HG02973 (cell line): Measurements from ENCODE around the gene MRPL1.
"Not testable (repeated sequence)": the region's sequence is repeated elsewhere in the genome, so short reads cannot be mapped to it uniquely, and the experiment has no call there.

Source experiments
- ATAC-seq: cut with Tn5 transposase; IDR thresholded peaks from one replicate; pipeline ENCODE4 v1.9.1; 2021; ENCODE audit warnings: moderate library complexity; ENCODE audit not compliant: unreplicated experiment

MRPL1 gene

DNA sequence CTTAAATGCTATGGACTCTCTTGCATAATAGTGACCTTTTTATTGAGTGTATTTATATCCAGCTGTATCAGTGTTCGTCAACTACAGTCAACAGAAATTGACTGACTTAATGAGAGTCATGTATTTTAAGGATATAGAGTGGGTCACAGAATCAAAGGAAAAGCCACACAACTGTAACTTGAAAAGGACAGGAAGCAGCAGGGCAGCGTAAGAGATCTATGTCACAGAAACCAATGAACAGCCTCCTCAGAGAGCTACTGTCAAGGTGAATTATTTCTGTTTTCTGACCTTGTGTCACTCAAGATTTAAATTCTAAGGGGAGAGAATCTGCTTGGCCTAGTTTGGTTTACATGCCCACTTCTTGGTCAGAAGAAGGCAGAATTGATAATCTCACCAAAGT lies 100.4 kb downstream of the MRPL1 start:
- no peak for ATAC-seq

DNA sequence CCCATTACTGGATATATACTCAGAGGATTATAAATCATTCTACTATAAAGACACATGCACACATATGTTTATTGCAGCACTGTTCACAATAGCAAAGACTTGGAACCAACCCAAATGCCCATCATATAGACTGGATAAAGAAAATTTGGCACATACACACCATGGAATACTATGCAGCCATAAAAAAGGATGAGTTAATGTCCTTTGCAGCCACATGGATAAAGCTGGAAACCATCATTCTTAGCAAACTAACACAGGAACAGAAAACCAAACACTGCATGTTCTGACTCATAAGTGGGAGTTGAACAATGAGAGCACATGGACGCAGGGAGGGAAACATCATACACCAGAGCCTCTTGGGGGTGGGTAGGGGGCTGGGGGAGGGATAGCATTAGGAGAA lies 111.0 kb downstream of the MRPL1 start:
- ATAC-seq = not testable (repeated sequence)

DNA sequence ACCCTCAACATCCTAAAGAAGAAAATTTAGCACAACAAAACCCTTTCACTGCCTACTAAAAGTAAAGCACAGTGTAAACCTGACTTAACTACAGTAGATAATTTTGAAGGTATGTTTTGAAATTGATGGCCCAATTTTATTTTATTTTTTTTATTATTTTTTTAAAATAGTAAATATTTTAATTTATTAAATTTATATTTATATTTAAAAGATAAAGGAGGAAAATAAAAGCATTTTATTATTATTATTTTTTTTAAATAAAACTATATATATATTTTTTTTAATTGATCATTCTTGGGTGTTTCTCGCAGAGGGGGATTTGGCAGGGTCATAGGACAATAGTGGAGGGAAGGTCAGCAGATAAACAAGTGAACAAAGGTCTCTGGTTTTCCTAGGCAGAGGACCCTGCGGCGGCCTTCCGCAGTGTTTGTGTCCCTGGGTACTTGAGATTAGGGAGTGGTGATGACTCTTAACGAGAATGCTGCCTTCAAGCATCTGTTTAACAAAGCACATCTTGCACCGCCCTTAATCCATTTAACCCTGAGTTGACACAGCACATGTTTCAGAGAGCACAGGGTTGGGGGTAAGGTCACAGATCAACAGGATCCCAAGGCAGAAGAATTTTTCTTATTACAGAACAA lies 120.4 kb downstream of the MRPL1 start:
- not testable (repeated sequence) for ATAC-seq

DNA sequence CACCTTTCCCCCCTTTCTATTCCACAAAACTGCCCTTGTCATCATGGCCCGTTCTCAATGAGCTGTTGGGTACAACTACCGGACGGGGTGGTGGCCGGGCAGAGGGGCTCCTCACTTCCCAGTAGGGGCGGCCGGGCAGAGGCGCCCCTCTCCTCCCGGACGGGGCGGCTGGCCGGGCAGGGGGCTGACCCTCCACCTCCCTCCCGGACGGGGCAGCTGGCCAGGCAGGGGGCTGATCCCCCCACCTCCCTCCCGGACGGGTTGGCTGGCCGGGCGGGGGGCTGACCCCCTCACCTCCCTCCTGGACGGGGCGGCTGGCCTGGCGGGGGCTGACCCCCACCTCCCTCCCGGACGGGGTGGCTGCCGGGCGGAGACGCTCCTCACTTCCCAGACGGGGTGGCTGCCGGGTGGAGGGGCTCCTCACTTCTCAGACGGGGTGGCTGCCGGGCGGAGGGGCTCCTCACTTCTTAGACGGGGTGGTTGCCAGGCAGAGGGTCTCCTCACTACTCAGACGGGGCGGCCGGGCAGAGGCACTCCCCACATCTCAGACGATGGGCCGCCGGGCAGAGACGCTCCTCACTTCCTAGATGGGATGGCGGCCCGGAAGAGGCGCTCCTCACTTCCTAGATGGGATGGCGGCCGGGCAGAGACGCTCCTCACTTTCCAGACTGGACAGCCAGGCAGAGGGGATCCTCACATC lies 121.1 kb downstream of the MRPL1 start:
- not testable (repeated sequence) for ATAC-seq

DNA sequence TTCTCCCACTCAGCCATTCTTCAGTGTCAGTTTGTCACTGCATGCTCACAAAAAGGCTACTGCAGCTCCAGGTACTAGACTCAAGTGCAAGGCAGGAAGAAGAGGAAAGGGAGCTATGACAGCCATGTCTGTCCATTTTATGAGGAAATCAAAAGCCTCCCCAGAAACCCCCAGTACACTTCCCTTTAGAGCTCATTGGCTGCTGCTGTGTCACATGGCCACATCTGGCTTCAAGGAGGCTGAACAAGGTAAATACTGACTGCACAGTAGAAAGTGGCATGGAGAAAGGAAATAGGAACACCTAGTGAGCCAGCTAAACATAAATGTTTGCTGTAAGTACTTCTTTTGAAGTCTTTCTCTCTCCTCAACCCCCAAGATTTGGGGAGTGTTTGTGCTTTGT lies 127.3 kb downstream of the MRPL1 start:
- ATAC-seq = no peak

DNA sequence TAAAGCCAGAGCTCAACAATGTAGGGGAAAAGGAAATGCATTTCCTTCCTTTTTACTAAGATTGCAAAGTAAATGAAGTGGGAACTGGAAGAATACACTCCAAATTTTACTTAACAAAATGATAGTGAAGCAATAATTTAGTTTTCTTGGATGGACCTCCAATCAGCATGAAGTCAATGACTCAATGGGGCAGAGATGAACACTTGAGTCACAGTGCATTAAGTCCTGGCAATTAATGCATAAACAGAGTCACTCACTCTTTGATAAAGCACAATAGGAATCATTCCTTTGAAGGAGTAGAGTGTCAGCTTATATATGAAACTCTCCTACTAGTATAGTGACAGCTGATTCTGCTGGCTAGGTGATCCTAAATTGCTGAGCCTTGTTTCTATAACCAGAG lies 127.8 kb downstream of the MRPL1 start:
- no peak for ATAC-seq

DNA sequence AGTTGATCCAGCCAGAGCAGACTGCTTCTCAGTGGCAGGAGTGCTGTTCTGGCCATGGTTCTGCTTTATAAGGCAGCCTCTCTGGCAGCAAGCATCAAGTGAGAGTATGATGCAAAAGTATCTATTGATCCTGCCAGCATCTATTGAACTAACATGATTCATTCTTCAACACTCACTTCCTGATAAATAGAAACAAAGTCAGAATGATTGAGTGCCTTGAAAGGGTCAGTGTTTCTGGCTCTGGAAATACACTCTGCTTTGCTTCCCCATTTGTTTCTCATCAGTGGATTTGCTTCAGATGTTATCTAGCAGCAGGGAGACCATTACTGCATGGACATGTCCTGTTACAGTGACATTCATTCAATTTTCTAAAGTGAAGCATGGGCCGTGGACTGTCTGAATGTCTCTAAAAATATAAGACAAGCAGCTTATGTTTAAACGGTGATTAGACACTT lies 128.3 kb downstream of the MRPL1 start:
- ATAC-seq = no peak

DNA sequence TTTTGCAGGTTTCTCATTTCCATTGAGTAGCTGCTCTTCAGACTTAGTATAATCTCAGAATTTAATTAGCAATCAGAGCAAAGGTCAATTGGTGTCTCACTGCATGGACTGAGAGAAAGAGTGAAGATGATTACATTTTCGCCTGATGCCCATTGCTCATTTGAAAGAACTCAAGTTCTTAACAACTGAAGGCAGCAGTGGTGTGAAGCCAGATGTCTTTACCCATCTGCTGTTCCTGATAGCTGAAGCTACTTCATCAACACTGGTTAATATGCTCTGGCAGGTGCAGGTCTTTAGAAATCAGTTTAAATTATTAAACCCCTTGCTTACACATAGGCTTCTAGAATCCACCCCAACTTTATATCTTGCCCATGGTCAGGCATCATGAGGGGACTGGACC lies 130.0 kb downstream of the MRPL1 start:
- no peak for ATAC-seq

DNA sequence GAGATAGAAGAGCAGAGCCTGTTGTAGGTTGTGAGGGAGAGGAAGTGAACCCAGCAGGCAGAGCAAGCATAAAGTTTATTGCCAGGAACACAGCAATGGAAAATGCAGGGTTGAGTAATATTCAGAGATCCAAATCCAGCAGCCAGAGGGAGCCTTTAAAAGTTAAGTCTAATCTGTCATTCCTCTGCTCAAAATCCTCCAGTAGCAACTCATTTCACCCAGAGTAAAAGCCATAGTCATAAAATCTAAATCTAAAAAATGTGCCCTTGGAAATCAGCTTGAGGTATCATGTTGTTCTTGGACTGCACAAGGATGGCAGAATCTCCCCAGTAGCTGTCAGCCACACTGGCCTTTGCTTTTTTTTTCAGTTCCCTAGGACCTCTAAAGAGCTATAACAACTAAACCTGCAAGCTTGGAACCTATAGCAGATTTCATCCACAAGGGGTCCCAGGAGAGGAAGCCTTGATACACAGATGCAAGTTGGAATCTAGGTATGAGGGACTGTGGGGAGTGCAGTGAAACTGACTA lies 131.6 kb downstream of the MRPL1 start:
- ATAC-seq = peak; percentile 66

DNA sequence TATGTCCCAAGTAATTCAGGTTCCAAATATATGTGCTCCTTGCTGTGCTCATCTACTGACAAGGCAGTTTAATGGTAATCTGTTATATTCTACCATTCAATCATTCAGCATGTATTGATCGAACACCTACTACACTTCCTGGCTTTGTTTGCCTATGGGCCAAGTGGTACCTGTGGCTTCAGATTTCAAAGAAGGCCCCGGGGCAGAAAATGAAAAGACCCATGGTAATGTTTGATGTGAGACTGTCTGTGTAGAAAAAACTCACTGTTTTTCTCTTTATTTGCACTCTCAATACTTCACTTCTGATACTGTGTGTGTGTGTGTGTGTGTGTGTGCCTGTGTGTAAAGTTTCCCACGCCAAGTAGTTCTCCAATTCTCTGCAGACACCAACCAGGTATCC lies 133.4 kb downstream of the MRPL1 start:
- ATAC-seq = no peak

DNA sequence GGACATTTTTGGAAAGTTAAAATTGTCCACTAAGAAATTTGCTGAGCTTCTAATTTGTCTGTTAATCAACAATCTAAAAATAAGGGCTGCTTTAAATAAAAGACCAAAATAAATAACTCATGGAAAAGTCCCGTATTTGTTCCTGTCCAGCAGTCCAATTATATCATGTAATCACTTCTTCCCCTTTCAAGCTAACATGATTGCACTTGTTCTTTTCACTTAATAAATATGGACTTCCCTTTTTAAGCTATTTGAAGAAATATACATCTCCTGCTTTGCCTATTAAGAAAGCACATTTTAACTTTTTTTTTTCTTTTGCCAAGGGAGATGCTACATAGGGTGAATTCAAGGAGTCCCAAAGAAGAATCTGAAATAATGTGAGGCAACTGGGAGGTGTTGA lies 138.9 kb downstream of the MRPL1 start:
- no peak for ATAC-seq

DNA sequence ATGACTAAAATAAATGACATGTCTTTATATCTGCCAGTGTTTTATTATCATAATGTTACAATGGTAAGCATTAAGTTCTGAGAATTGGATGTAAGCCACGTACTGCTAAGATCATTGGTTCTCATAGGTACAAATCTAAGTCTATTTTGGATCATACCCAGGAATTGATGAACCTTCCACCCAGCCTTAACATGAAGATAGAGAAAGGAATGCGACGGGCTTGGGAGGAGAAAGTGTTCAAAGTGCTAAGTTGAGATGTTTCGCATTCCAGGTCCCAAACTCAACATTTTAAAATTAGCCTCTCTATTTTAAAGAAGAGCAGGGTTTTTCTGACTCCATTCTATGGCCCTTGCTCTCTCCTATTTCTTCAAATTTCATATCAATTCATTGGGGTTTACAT lies 139.6 kb downstream of the MRPL1 start:
- no peak for ATAC-seq
